ENCODE measurements around the gene CRYBB1. TPM values are rescaled to one million over a fixed set of nuclear protein-coding genes. Genes with fewer than 3 reads are reported as not detected.

CRYBB1 gene
- polyA plus RNA-seq, 1 experiment = not detected

- no peak for TF ChIP-seq CTCF (IDR thresholded peaks at IDR 0.05; ENCODE audit: low read depth, low read length)
- ChIA-PET CTCF (interaction anchor here (0.5 kb wide), 1 partner anchor 13 kb away, joined by 3 read pairs; no protein-coding TSS in a partner anchor), POLR2A (interaction anchor here (0.6 kb wide), 1 partner anchor 32 kb away, joined by 4 read pairs; no protein-coding TSS in a partner anchor)
Measured at GRCh38 chr22:26581633-26582168, 36.1 kb downstream of the CRYBB1 start.

GRCh38 chr22:26581026-26581425 is 36.8 kb downstream of the CRYBB1 start:
- Histone ChIP-seq H3K27me3 (ENCODE audit: control insufficient read depth, insufficient read depth, low read length) (no peaks in the 10 kb centered on the region), H3K9me3 (ENCODE audit: control insufficient read depth, insufficient read depth, low read length) (no peaks in the 10 kb centered on the region), H3K27ac (ENCODE audit: low read depth, low read length) (no peak overlapping the region), H3K4me3 (ENCODE audit: low read depth, low read length) (no peak overlapping the region)
- DNase-seq (ENCODE audit: low read depth, low spot score) = no peak
- ChIA-PET POLR2A (interaction anchor here (0.6 kb wide), 1 partner anchor 31 kb away, joined by 4 read pairs; no protein-coding TSS in a partner anchor), CTCF (interaction anchor here (0.5 kb wide), 1 partner anchor 14 kb away, joined by 3 read pairs; no protein-coding TSS in a partner anchor)
- TF ChIP-seq CTCF (IDR thresholded peaks at IDR 0.05; ENCODE audit: low read depth, low read length) = no peak

More at GRCh38 chr22:26581633-26582168, 36.1 kb downstream of the CRYBB1 start:
- no peaks in the 10 kb centered on the region for H3K27me3 ChIP-seq (ENCODE audit: control insufficient read depth, insufficient read depth, low read length)
- no peak for DNase-seq (ENCODE audit: low read depth, low spot score)
- H3K9me3 ChIP-seq (ENCODE audit: control insufficient read depth, insufficient read depth, low read length) = no peaks in the 10 kb centered on the region
- H3K4me3 ChIP-seq (ENCODE audit: low read depth, low read length) = no peak overlapping the region
- no peak overlapping the region for H3K27ac ChIP-seq (ENCODE audit: low read depth, low read length)

- H3K27ac ChIP-seq (ENCODE audit: low read depth, low read length) = no peak overlapping the region
- ChIA-PET CTCF (interaction anchor here (0.6 kb wide), 1 partner anchor 48 kb away, joined by 3 read pairs; no protein-coding TSS in a partner anchor), POLR2A (no interaction called here)
- DNase-seq (ENCODE audit: low read depth, low spot score) = no peak
- H3K4me3 ChIP-seq (ENCODE audit: low read depth, low read length) = no peak overlapping the region
- H3K27me3 ChIP-seq (ENCODE audit: control insufficient read depth, insufficient read depth, low read length) = no peaks in the 10 kb centered on the region
- H3K9me3 ChIP-seq (ENCODE audit: control insufficient read depth, insufficient read depth, low read length) = no peaks in the 10 kb centered on the region
- TF ChIP-seq CTCF (IDR thresholded peaks at IDR 0.05; ENCODE audit: low read depth, low read length) = no peak
Measured at GRCh38 chr22:26580240-26580962, 37.4 kb downstream of the CRYBB1 start.

- ChIA-PET CTCF (interaction anchor here (0.6 kb wide), 1 partner anchor 209 kb away, joined by 3 read pairs; no protein-coding TSS in a partner anchor), POLR2A (no interaction called here)
- H3K4me3 ChIP-seq (ENCODE audit: low read depth, low read length) = no peak overlapping the region
- DNase-seq (ENCODE audit: low read depth, low spot score) = no peak
- H3K27ac ChIP-seq (ENCODE audit: low read depth, low read length) = no peak overlapping the region
- no peak for TF ChIP-seq CTCF (IDR thresholded peaks at IDR 0.05; ENCODE audit: low read depth, low read length)
- no peaks in the 10 kb centered on the region for H3K9me3 ChIP-seq (ENCODE audit: control insufficient read depth, insufficient read depth, low read length)
- H3K27me3 ChIP-seq (ENCODE audit: control insufficient read depth, insufficient read depth, low read length) = no peaks in the 10 kb centered on the region
Measured at GRCh38 chr22:26579331-26579886, 38.4 kb downstream of the CRYBB1 start.

GRCh38 chr22:26577081-26577480 is 40.7 kb downstream of the CRYBB1 start:
- Histone ChIP-seq H3K4me3 (ENCODE audit: low read depth, low read length) (no peak overlapping the region), H3K9me3 (ENCODE audit: control insufficient read depth, insufficient read depth, low read length) (no peaks in the 10 kb centered on the region), H3K27ac (ENCODE audit: low read depth, low read length) (no peak overlapping the region), H3K27me3 (ENCODE audit: control insufficient read depth, insufficient read depth, low read length) (no peaks in the 10 kb centered on the region)
- CTCF ChIA-PET = interaction anchor here (0.7 kb wide), 1 partner anchor 47 kb away, joined by 4 read pairs; no protein-coding TSS in a partner anchor
- no peak for TF ChIP-seq CTCF (IDR thresholded peaks at IDR 0.05; ENCODE audit: low read depth, low read length)
- POLR2A ChIA-PET = no interaction called here
- DNase-seq (ENCODE audit: low read depth, low spot score) = no peak

Data from AG04450 (cell line).